NCI-H446 (cell line): Measurements from ENCODE around the gene VPS4A.
"Not testable (repeated sequence)": the region's sequence is repeated elsewhere in the genome, so short reads cannot be mapped to it uniquely, and the experiment has no call there.

Experiments used
- DNase-seq, 2 experiments: peaks; one replicate each; lab custom pipeline; 2025; lab: John Stamatoyannopoulos, UW

The VPS4A gene

DNA sequence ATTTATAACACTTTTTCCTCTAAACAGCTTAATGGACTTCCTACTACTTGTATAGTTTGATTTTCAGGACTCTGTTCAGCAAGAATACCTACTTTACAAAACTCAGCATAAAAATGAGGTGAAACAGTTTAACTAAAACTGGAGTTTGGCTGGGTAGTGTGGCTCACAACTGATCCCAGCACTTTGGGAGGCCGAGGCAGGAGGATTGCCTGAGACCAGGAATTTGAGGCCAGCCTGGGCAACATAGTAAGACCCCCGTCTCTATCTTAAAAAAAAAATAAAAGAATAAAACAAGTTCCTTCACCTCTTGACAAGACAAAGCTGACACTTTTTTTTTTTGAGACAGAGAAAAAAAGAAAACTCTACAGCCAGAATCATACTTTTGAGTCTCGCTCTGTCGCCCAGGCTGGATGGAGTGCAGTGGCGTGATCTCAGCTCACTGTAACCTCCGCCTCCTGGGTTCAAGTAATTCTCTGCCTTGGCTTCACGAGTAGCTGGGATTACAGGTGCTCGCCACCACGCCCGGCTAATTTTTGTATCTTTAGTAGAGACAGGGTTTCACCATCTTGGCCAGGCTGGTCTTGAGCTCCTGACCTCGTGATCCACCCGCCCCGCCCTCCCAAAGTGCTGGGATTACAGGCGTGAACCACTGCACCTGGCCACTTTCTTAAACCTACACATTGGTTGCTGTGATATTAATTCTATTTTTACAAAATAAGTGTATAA lies 16.6 kb downstream of the VPS4A start:
- no peak for DNase-seq

DNA sequence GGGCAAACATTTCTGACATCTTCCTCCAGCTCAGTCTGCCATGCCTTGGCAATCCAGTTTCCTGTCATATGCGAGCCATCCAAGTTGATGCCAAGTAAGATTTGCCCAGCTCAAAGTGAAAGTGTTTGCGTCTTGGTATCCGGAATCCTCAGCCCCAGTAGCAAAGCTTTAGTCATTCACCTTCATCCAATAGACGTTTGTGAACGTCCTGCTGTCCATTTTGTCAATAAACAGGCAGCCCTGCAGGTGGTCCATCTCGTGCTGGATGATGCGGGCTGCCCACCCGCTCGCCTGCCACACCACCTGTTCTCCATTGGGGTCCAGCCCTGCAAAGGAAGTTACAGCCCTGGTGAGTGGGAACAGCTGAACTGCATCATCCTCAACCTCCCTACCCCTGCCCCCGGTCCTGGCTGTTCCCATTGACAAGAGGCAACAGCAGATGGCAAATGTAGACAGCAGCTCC lies 17.7 kb downstream of the VPS4A start:
- peak in 1 of 2 experiments; percentile 15 for DNase-seq

DNA sequence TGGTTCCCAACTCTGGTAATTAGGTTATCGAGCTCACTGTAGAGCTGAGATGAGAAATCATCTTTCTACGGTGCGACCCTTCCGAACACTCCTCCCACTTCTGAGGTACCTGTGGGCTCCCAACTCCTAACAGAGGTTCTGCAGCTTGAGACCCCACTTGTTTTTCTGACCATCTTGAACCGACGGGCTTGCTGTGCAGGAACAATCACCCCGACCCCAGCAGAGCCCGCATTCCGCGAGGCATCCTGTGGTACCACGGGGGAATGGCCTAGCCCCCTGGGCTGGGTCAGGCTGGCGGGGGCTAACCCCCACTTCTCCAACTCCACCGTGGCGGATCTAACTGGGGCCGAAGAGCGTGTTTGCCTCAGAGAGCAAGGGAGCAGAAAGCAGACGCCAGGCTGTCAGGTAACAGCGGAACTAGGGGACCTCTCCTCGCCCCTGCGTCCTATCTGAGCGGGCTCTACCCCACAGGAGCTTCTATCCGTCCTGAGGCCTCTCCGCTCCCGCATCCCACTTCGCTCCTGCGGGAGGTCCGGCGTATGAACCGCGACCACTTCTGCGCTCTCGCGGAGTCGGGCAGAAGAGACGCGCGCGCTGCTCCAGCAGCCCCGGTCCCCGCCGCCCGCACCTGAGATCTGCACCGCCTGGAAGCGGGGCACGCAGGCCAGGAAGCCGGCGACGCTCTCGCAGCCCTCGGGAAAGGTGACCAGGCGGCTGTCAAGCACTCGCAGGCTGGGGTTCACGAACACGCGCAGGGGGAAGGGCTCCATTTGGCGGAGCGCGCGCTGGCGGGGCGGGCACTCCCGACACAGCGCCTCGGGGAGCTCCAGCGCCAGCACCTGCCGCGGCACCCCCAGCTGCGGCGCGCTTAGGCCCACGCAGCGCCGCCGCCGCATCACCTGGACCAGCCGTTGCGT lies 18.5 kb downstream of the VPS4A start:
- DNase-seq = no peak

DNA sequence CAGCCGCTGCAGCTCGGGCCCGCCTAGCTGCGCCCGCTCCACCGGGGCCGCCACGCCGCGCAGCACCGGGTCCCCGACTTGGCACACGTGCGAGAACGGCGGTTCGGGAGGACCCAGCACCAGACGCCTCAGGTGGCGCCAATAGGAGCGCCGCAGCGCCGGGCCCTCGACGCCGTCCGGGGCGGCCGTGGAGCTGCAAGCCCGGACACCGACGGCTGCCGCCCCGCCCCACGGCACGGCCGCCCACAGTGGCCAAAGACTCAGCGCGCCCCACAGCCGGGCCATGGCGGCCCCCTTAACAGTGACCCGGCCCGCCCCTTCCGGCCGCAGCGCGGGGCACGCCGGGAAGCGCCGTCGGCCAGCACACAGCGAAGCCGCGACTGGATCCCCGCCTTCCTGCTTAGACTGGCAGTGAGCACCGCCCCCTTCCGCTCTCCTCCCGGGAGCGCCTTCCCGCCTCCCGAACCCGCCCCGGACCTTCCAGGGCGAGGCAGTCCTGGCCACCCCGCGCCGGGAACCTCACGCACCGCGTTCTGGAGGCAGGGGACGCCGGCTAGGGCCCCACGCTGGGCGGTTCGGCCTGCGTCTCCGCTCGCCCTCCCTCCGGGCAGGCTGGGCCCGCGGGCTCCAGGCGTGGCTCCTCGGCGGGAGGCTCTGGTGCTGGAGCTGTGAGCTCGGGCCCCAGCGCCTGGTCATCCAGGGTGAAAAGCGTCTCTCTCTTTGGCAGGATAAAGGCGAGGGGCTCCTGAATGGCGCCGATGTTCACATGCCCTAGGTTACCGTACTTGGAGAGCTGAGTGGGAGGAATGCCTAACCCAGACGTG lies 19.3 kb downstream of the VPS4A start, which contains the start of gene PDF:
Gene PDF (minus strand): TSS at position 303 of the 824 bp plus-strand sequence. CDS start 18 bp downstream, at position 285.
- DNase-seq = peak; percentile 66 to 88

DNA sequence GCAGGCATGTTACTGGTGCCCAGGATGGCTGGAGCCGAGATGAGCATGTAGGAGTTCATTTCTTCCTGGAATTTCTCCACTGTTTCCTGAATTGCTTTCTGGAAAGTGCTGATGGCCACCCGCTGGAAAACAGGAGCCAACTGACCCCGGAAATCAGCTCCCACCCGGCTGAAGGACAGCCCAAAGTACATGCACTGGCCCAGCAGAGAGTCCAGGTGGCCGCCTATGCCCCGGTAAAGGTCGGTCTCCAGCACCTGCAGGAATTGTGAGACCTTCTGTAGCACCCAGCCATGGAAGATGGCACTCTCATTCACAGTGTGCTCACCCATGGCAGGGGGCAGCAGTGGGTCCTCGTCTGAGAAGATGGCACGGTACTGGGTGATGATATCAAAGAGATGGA lies 23.5 kb downstream of the VPS4A start:
- no peak for DNase-seq

DNA sequence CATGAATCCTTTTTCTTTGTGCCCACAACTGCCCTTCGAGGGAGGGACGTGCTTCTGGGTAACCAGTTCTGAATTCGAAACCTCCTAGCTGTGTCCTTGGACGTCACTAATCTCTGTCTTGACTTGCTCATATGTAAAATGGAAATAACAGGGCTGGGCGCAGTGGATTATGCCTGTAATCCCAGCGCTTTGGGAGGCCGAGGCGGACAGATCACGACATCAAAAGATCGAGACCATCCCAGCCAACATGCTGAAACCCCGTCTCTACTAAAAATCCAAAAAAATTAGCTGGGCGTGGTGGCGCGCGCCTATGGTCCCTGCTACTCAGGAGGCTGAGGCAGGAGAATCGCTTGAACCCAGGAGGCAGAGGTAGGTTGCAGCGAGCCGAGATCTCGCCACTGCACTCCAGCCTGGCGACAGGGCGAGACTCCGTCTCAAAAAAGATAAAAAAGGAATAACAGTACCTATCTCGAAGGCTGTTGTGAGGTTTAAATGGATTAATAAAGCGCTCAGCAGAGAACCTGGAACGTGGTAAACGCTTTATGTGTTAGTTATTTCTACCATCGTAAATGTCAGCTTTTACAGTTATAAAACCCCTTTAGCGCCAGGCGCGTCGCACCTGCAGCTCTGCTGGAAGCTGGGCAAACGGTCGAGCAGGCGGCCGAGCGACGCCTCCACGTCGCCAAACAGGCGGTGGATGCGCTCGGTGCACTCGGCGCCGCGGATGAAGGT lies 27.6 kb downstream of the VPS4A start:
- DNase-seq = peak in 1 of 2 experiments; percentile 46

DNA sequence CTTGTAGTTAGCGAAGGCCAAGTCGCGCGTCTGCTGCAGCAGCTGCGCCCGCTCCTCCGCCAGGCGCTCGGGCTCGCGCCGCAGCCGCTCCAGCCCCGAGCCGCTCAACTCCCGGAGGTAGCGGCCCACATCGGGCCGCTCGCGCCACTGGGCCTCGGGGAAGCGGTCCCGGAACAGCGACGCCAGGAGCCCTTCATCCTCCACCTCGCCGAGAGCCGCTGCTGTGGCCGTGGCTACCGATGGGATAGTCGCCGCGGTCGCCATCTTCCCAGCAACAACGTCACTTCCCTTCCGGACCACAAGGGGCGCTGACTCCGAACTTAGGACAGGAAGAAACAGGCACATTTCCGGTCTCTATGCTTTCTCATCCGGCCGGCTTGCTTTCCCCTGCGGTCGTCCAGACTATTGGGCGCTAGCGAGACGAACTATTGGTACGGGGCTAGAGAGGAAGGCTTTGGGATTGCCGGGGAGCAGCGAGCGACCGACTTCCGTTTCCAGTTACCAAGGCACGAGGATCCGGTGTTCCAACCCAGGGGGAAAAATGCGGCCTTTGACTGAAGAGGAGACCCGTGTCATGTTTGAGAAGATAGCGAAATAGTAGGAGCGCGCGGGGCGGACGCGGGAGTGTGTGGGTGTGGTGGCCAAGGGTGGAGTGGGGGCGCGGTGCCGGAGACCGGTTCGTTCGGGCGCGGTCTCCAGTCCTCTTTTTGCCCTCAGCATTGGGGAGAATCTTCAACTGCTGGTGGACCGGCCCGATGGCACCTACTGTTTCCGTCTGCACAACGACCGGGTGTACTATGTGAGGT lies 28.3 kb downstream of the VPS4A start, which contains the start of the genes COG8 and NIP7:
Gene COG8 (minus strand): TSS at position 276 of the 806 bp plus-strand sequence. CDS start 12 bp downstream, at position 264.
Gene NIP7 (plus strand): TSS at position 484 of the 806 bp plus-strand sequence. CDS start 58 bp downstream, at position 542.
- DNase-seq = peak; percentile 84 to 94

DNA sequence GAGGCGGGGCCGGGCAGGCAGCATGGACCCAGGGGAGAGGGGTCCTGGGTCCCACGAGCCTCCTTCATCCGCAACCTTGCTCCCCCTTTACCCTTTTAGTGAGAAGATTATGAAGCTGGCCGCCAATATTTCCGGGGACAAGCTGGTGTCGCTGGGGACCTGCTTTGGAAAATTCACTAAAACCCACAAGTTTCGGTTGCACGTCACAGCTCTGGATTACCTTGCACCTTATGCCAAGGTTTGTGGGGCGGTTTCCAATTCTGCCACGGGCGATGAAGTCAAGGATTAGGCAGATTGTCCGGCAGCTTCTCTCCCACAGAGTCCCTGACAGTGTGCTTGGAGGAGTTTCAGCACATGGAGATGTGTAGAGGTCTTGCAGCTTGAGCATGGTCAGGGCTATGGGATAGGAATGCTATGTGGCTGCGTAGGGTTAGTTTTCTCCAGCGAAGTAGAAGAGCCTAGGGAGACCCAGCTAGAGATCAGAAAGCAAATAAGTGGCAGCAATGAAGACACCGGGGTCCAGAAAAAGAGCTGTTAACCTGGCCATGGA lies 29.0 kb downstream of the VPS4A start:
- no peak for DNase-seq

DNA sequence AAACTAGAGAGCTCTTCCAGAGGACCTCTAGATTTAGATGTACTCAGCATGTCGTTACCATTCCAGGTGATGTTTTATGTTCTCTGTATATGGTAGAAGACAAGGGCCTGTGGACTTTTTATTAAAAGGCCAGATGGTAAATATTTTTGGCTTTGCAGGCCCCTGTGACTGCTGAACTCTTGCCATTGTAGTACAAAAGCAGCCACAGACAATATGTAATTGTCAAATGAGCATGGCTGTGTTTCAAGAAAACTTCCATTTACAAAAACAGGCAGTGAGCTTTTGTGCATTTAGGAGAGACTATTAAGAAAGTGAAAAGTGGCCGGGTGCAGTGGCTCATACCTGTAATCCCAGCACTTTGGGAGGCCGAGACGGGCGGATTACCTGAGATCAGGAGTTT lies 33.0 kb downstream of the VPS4A start:
- DNase-seq = no peak

DNA sequence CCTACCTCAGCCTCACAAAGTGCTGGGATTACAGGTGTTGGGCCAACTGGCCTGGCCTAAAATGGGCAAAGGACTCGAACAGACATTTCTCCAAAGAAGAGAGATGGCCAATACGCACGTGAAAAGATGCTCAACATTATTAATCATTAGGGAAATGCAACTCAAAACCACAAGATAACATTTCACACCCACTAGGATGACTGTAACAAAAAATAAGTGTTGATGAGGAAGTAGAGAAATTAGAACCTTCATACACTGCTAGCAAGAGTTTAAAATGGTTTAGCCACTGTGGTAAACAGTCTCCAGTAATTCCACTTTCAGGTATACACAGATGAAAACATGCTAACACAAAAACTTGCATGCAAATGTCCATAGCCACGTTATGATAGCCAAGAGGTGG lies 34.8 kb downstream of the VPS4A start:
- DNase-seq = no peak

DNA sequence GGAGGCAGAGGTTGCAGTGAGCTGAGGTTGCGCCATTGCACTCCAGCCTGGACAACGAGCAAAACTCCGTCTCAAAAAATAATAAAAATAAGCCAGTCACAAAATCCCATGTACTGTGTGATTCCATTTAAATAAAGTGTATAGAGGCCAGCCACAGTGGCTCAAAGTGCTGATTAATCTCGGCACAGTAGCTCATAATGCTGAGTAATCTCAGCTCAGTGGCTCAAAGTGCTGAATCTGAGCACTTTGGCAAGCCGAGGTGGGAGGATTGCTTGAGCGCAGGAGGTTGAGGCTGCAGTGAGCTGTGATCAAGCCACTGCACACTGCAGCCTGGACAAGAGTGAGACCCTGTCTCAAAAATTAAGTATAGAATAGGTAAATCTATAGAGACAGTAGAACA lies 35.5 kb downstream of the VPS4A start:
- no peak for DNase-seq

DNA sequence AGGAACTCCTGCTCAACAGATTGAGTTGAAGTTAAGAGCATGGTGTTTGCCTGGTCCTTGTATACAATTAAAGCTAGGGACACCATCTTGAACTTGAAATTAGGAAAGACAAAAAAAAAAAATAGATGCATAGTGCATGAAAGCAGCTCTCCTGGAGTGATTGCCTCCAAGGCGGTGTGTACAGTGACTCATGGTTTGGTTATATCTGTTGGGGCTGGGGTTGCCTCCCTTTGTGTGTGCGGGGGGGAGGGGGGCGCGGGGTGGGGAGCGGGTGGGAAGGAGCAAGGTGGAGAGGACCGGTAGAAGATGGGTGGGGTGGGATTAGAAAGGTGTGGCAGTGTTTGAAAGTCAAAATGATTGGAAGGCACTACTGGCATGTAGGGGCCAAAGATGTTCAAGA lies 37.1 kb downstream of the VPS4A start:
- no peak for DNase-seq

DNA sequence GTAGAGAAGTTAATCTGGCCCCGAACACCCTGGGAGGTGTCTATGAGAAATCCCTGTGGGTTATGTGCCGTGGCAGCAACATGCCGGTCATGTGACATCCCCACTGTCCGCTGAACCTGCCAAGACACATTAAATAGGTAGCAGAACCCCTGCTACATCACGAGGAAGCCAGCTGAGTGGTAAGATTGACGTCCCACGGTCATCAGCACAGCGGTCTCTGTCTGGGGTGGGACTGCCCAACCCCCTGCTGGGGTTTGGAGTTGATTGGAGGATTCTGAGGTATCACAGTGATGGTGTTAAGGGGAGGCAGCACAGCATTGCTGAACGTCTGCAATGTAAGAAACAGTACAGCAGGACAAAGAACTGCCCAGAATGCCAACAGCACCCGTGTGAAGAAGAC lies 38.4 kb downstream of the VPS4A start:
- DNase-seq = no peak

DNA sequence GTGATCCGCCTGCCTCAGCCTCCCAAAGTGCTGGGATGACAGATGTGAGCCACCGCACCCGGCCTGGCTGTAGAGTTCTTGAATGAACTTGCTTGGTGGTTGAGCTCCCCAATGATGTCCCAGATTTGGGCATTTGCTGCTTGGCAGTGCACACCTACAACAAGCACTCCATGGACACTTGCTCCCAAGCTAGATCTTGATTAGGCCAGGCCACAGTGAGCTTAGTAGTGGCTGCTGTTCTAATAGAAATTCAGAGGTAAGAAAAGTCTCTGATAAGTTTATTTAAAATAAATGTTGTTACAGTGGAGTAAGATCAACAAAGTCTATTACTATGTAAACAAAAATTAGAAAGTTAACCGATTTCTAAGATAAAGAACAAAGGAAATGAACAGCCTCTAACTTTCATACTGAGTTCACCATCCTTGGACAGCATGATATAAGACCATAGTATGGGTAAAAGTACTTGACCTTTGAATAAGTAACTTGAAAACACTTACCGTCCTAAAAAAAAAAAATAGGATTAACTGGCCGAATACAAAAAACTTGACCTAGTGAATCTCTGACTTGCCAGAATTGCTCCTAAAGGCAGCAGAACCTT lies 39.5 kb downstream of the VPS4A start:
- no peak for DNase-seq

DNA sequence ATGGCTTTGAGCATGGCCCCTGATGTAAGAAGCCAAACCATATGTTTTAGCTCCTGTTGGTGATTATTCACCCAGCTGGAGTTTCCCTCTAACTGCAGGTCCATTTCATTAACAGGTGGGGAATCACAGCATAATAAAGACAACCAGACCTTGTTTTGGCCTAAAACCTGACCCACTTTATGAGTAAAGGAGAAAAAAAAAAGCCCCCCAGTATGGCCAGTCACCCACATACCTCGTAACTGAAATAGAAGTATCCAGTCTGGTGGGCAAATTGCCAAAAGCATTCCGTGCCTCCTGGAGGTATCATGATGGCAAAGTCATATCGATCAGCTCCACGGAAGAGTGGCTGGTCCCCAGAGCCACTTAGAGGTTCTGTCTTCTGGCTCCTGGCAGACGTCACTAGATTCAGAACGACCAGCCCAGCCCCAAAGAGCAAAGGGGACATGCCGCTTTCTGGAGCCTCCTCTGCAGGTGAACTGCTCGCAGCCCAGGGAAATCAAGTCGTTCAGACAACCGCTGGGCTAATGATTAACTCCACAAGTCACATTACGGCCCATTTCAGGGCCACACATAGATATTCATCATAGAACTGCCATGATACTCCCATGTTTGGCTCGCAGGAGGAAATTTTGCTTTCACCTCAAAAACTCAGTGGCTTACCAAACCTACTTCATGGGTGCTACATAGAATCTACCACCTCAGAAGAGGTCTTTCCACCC lies 40.3 kb downstream of the VPS4A start, which contains the start of gene TMED6:
Gene TMED6 (minus strand): TSS at position 478 of the 719 bp plus-strand sequence. CDS start 33 bp downstream, at position 445.
- DNase-seq = no peak

DNA sequence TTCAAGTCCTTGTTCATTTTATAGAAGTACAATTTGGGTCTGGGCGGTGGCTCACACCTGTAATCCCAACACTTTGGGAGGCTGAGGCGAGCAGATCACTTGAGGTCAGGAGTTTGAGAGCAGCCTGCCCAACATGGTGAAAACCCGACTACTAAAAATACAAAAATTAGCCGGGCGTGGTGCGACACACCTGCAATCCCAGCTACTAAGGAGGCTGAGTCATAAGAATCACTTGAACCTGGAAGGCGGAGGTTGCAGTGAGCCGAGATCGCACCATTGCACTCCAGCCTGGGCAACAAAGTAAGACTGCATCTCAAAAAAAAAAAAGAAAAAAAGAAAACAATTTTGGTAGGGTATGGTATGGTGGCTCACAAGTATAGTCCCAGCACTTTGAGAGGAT lies 48.9 kb downstream of the VPS4A start:
- not testable (repeated sequence) for DNase-seq

DNA sequence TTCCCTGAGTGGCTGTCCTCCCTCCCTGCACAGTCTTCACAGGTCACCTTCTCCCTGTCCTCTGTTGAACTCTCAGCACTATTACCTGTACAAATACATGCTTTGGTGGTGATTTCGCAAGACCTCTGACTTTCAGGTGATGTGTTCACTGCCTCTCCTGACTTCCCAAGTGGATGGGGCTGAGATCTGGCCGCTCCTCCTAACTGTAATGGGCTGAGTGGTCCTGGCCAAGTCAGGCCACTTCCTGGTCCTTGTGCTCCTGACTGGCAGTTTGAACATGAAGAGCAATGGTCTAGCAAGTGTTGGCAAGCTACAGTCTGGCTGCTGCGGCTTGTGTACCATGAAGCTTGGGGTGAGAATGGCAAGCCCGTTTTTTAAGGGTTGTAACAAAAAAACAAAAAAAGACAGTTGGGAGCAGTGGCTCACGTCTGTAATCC lies 52.1 kb downstream of the VPS4A start:
- no peak for DNase-seq

DNA sequence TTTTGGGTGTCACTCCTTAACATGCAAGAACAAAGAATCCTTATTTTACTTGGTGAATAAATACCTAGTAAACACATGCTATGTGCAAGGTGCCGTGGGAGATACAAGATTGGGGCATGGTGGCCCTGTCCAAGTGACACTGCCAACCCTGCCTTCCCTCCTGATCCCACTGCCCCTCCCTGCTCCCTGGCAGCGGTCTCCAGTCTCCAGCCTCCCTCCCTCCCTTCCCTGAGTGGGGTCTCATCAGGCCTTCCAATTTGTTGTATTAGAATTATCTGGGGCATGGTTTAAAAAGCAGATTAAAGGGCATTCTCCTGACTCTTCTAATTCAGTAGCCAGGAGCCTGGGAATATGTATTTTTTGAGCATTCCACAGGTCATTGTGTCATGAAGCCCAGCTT lies 52.9 kb downstream of the VPS4A start:
- no peak for DNase-seq

DNA sequence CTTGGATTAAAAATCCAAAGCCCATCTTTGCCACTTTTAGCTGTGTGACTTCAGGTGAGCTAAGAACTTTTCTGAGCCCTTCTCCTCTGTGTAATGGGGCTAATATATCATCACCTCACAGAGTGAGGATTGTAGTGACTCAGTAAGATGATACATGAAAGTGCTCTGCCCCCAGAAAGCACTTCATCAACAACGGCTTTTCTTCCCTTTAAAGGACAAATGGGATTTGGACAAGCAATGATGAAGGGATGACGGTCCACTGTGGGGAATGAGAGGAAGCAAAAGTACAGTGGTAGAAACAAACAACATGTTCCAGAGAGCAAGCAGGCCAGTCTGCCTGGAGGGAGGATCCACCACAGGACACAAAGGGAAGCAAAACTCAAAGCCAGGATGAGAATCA lies 54.8 kb downstream of the VPS4A start:
- DNase-seq = no peak
